Germinal center (tissue), 1 donor: ENCODE measurements around the gene PROC.
A peak's percentile ranks its signal among the peaks of the same experiment; 100 is the strongest.

ENCODE experiments used
- DNase-seq: peaks from one replicate; pipeline ENCODE4 v3.0.0; 2012; ENCODE audit warnings: mixed read lengths, low spot score

PROC gene

GRCh38 chr2:127414638-127415592, 3.3 kb upstream of the PROC start:
- DNase-seq: no peak

DNA sequence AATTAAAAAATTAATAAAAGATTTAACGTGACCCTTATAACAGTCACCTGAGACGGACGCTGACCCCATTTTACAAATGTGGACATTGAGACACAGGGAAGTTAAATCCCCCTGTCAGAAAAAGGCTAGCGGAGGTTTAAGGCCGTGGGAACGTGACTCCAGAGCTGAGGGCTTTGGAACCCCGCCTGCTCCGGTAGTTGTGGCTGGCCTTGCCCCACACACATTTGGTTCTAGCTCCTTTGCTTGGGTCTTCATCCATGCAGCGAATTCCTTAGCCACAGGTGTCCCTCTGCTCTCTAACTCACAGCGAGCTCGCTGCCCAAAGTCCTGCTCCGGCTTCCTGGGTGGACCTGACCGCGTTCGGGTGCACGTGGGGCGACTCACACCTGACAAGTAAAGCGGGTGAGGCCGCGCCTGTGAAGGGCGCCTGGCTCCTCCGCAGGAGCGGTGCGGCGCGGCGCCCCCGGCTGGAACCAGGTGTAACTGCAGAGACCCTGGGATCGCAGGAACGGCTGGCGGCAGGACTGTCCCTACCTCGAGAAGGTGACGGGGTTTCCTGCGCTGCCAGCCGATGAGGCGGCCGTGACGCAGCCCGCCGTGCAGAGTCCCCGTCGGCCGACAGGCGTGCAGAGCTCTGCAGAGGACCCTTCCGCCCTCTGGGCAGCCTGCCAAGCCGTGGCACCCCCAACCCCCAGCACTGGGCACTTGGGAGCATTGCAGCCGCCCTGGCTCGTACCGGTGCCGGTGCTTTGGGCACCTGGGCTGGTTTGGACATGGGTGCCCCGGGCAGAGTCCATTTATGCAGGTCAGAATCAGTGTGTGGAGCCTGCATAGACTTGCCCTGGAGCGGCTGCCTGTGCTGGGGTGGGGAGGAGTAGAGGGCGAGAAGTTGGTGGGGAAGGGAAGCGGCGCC, 2.4 kb upstream of the PROC start:
- DNase-seq: peak; percentile 84

DNA sequence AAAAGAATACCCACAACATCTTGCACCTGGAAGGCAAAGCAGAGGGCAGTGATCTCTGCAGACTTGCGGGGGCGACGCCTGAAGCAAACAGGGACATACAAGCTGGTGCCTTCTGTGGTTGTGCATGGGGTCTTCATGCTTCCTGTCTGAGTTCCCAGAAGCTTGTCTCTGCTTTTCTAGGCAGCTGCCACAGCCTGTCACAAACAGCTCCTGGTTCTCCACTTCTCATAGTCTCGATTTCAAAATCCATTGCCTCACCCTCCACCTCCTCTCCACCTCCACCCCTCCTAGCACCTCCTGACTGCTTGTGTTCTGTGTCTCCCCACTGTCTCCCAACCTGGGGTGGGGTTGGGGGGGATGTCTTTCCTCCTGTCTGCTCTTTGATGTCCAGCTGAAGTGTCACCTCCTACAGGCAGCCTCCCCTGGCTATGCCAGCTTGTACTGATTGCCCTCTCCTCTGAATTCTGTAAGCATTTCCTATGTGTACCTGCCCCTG, 1.7 kb upstream of the PROC start:
- no peak for DNase-seq

DNA sequence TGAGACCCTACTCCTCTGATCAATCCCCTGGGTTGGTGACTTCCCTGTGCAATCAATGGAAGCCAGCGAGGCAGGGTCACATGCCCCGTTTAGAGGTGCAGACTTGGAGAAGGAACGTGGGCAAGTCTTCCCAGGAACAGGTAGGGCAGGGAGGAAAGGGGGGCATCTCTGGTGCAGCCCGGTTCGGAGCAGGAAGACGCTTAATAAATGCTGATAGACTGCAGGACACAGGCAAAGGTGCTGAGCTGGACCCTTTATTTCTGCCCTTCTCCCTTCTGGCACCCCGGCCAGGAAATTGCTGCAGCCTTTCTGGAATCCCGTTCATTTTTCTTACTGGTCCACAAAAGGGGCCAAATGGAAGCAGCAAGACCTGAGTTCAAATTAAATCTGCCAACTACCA, 821 bp upstream of the PROC start:
- no peak for DNase-seq

- no peak for DNase-seq
Measured at GRCh38 chr2:127419112-127419430, 844 bp downstream of the PROC start.

GRCh38 chr2:127419448-127420038, 1.3 kb downstream of the PROC start:
- no peak for DNase-seq

DNA sequence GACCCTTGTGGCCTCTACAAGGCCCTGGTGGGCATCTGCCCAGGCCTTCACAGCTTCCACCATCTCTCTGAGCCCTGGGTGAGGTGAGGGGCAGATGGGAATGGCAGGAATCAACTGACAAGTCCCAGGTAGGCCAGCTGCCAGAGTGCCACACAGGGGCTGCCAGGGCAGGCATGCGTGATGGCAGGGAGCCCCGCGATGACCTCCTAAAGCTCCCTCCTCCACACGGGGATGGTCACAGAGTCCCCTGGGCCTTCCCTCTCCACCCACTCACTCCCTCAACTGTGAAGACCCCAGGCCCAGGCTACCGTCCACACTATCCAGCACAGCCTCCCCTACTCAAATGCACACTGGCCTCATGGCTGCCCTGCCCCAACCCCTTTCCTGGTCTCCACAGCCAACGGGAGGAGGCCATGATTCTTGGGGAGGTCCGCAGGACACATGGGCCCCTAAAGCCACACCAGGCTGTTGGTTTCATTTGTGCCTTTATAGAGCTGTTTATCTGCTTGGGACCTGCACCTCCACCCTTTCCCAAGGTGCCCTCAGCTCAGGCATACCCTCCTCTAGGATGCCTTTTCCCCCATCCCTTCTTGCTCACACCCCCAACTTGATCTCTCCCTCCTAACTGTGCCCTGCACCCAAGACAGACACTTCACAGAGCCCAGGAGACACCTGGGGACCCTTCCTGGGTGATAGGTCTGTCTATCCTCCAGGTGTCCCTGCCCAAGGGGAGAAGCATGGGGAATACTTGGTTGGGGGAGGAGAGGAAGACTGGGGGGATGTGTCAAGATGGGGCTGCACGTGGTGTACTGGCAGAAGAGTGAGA, 2.0 kb downstream of the PROC start:
- no peak for DNase-seq

- no peak for DNase-seq
Measured at GRCh38 chr2:127421116-127421800, 3.0 kb downstream of the PROC start.

DNA sequence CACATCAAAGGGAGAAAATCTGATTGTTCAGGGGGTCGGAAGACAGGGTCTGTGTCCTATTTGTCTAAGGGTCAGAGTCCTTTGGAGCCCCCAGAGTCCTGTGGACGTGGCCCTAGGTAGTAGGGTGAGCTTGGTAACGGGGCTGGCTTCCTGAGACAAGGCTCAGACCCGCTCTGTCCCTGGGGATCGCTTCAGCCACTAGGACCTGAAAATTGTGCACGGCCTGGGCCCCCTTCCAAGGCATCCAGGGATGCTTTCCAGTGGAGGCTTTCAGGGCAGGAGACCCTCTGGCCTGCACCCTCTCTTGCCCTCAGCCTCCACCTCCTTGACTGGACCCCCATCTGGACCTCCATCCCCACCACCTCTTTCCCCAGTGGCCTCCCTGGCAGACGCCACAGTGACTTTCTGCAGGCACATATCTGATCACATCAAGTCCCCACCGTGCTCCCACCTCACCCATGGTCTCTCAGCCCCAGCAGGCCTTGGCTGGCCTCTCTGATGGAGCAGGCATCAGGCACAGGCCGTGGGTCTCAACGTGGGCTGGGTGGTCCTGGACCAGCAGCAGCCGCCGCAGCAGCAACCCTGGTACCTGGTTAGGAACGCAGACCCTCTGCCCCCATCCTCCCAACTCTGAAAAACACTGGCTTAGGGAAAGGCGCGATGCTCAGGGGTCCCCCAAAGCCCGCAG, 3.8 kb downstream of the PROC start:
- DNase-seq: no peak

GRCh38 chr2:127422559-127423477, 4.6 kb downstream of the PROC start:
- peak; percentile 62 for DNase-seq

- no peak for DNase-seq
Measured at GRCh38 chr2:127423478-127423843, 5.2 kb downstream of the PROC start.

- DNase-seq: no peak
Measured at GRCh38 chr2:127423880-127424279, 5.7 kb downstream of the PROC start.

DNA sequence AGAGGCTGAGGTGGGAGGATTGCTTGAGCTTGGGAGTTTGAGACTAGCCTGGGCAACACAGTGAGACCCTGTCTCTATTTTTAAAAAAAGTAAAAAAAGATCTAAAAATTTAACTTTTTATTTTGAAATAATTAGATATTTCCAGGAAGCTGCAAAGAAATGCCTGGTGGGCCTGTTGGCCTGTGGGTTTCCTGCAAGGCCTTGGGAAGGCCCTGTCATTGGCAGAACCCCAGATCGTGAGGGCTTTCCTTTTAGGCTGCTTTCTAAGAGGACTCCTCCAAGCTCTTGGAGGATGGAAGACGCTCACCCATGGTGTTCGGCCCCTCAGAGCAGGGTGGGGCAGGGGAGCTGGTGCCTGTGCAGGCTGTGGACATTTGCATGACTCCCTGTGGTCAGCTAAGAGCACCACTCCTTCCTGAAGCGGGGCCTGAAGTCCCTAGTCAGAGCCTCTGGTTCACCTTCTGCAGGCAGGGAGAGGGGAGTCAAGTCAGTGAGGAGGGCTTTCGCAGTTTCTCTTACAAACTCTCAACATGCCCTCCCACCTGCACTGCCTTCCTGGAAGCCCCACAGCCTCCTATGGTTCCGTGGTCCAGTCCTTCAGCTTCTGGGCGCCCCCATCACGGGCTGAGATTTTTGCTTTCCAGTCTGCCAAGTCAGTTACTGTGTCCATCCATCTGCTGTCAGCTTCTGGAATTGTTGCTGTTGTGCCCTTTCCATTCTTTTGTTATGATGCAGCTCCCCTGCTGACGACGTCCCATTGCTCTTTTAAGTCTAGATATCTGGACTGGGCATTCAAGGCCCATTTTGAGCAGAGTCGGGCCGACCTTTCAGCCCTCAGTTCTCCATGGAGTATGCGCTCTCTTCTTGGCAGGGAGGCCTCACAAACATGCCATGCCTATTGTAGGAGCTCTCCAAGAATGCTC, 6.6 kb downstream of the PROC start:
- no peak for DNase-seq

- DNase-seq: no peak
Measured at GRCh38 chr2:127425540-127426490, 7.6 kb downstream of the PROC start.

DNA sequence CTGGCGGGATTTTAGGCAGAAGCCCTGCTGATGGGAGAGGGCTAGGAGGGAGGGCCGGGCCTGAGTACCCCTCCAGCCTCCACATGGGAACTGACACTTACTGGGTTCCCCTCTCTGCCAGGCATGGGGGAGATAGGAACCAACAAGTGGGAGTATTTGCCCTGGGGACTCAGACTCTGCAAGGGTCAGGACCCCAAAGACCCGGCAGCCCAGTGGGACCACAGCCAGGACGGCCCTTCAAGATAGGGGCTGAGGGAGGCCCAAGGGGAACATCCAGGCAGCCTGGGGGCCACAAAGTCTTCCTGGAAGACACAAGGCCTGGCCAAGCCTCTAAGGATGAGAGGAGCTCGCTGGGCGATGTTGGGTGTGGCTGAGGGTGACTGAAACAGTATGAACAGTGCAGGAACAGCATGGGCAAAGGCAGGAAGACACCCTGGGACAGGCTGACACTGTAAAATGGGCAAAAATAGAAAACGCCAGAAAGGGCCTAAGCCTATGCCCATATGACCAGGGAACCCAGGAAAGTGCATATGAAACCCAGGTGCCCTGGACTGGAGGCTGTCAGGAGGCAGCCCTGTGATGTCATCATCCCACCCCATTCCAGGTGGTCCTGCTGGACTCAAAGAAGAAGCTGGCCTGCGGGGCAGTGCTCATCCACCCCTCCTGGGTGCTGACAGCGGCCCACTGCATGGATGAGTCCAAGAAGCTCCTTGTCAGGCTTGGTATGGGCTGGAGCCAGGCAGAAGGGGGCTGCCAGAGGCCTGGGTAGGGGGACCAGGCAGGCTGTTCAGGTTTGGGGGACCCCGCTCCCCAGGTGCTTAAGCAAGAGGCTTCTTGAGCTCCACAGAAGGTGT, 8.5 kb downstream of the PROC start:
- DNase-seq: no peak
